Measurements from ENCODE around the gene CRTC1.

DNA sequence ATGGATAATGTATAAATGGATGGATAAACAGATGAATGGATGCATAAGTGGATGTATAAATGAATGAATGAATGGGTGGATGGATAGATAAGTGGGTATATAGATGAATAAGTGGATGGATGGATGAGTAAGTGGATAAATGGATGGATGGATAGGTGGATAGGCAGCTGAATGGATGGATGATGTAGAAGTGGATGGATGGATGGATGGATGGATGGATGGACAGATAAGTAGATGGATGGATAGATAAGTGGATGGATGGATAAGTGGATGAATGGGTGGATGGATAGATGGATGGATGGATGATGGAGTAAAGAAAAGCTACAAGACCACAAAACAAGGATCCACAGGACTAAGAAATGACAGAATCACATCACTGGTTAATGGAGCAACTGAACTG is 116.6 kb downstream of the CRTC1 start:
- TF ChIP-seq POLR2AphosphoS5 (IDR thresholded peaks at IDR 0.05) (no peak), CTCF (IDR thresholded peaks at IDR 0.05) (no peak), POLR2A (IDR thresholded peaks at IDR 0.05) (no peak)

Measured in gastroesophageal sphincter (tissue), 3 donors.